Measurements from ENCODE around the gene MYRFL.

- TF ChIP-seq ZNF121 (CRISPR knock-in tag; IDR thresholded peaks at IDR 0.05) (no peak), CTCF (IDR thresholded peaks at IDR 0.05) (no peak), MLX (CRISPR knock-in tag; IDR thresholded peaks at IDR 0.05) (no peak), TEAD4 (CRISPR knock-in tag; IDR thresholded peaks at IDR 0.05) (no peak), ATF3 (CRISPR knock-in tag; conservative IDR thresholded peaks at IDR 0.05) (no peak), ETV6 (CRISPR knock-in tag; IDR thresholded peaks at IDR 0.05) (no peak), USF2 (CRISPR knock-in tag; IDR thresholded peaks at IDR 0.05) (no peak), ZNF263 (CRISPR knock-in tag; IDR thresholded peaks at IDR 0.05; ENCODE audit: low read depth) (no peak), ATF2 (CRISPR knock-in tag; IDR thresholded peaks at IDR 0.05; ENCODE audit: borderline replicate concordance, low read depth) (no peak), MAX (CRISPR knock-in tag; IDR thresholded peaks at IDR 0.05) (no peak)
These were observed 78.5 kb downstream of the MYRFL start for GRCh38 chr12:69903548-69903947.

Data from WTC11 (cell line).